Mucosa of descending colon (tissue), 3 donors: ENCODE measurements around the gene ERVFRD-1. TPM values are rescaled to one million over a fixed set of nuclear protein-coding genes. Genes with fewer than 3 reads are reported as not detected.

ENCODE experiments used
- ATAC-seq: fragments of 200-7000 bp; cut with Tn5 transposase; one replicate; pipeline ENCODE4 v1.9.1; 2020; ENCODE audit warnings: mild to moderate bottlenecking, moderate library complexity
- DNase-seq, 3 donors: peaks; one replicate each; pipeline ENCODE4 v3.0.0-alpha.2; 2020
- H3K36me3 ChIP-seq: fragments of 200-600 bp; one replicate; pipeline ENCODE4 v1.8.0; 2021; ENCODE audit warnings: low read depth, mild to moderate bottlenecking
- H3K4me1 ChIP-seq: fragments of 200-600 bp; one replicate; pipeline ENCODE4 v1.8.0; 2021; ENCODE audit warnings: low read depth, mild to moderate bottlenecking
- H3K4me3 ChIP-seq: fragments of 200-600 bp; one replicate; pipeline ENCODE4 v1.8.0; 2021; ENCODE audit warnings: mild to moderate bottlenecking
- H3K9me3 ChIP-seq: fragments of 200-600 bp; one replicate; pipeline ENCODE4 v1.8.0; 2021; ENCODE audit warnings: mild to moderate bottlenecking
- CTCF ChIP-seq: fragments of 200-600 bp; IDR thresholded peaks from one replicate; pipeline ENCODE4 v1.8.0; 2022; ENCODE audit warnings: antibody characterized with exemption, mild to moderate bottlenecking
- intact Hi-C, 2 donors: fragments of 100-400 bp; cut with DNase I in 1 of 2; cut with micrococcal nuclease in 1 of 2; formaldehyde crosslinking; loops; one replicate each; pipeline versions ENCODE4 v1.11.0 to v1.11.1; 2022; cut with DNase I, micrococcal nuclease
- total RNA-seq, 3 donors: library from RNA; stranded (reverse); fragmentation: NEBNext Ultra II Directional in 2 of 3; extraction: Animal tissue kit (Norgen Biotek cat#: 25700) in 2 of 3; gene quantifications; one replicate each; pipeline versions ENCODE4 v1.2.1 to v1.2.4, GENCODE V29; 2021 to 2023
- donor health status: DM: no; HTN: no; CAD: no; lungs with moderate emphysema.
- donor health status: DM: no; HTN: no; CAD: no.
- donor health status: DM: no; HTN: yes; CAD: no.

ERVFRD-1 gene
- total RNA-seq, 3 donors from 2014 or later, result 0.12 to 0.57 (median 0.19) TPM

GRCh38 chr6:11133281-11133680 is 21.8 kb upstream of the ERVFRD-1 start:
- H3K36me3 ChIP-seq, result no peaks in the 10 kb centered on the region
- no peak for TF ChIP-seq CTCF
- intact Hi-C loops, result no loop called here
- ATAC-seq (no peak), DNase-seq (no peak)
- no peaks in the 10 kb centered on the region for H3K4me1 ChIP-seq
- H3K9me3 ChIP-seq, result no peaks in the 10 kb centered on the region
- H3K4me3 ChIP-seq, result no peak overlapping the region

DNA sequence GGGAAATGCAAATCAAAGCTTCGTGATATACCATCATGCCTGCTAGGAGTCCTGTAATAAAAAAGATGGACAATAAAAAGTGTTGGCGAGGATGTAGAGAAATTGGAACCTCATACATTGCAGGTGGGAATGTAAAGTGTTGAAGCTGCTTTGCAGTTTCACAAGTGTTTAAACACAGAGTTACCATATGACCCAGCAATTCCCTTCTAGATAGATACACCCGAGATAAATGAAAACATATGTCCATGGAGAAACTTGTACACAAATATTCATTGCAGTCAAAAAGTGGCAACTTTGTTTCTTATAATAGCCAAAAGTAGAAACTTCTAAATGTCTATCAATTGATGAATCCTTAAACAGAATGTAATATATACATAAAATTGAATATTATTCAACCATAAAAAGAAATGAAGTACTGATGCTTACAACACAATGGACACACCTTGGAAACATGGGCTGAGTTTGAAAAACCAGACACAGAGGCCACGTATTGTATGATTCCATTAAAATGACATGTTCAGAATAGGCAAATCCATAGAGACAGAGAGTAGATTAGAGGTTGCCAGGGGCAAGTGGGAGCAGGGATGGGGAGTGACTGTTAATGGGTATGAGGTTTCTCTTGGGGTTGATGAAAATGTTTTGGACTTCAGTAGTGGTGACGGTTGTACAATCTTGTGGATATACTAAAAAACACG is 20.8 kb upstream of the ERVFRD-1 start:
- no peaks in the 10 kb centered on the region for H3K36me3 ChIP-seq
- DNase-seq (no peak), ATAC-seq (no peak)
- no peaks in the 10 kb centered on the region for H3K9me3 ChIP-seq
- no peak overlapping the region for H3K4me3 ChIP-seq
- no peaks in the 10 kb centered on the region for H3K4me1 ChIP-seq
- intact Hi-C loops, result no loop called here
- TF ChIP-seq CTCF, result no peak

GRCh38 chr6:11130605-11131004 is 19.1 kb upstream of the ERVFRD-1 start:
- Histone ChIP-seq H3K4me3 (no peak overlapping the region), H3K36me3 (no peaks in the 10 kb centered on the region), H3K4me1 (no peaks in the 10 kb centered on the region), H3K9me3 (no peaks in the 10 kb centered on the region)
- intact Hi-C loops, result no loop called here
- ATAC-seq (no peak), DNase-seq (no peak)
- TF ChIP-seq CTCF, result no peak

DNA sequence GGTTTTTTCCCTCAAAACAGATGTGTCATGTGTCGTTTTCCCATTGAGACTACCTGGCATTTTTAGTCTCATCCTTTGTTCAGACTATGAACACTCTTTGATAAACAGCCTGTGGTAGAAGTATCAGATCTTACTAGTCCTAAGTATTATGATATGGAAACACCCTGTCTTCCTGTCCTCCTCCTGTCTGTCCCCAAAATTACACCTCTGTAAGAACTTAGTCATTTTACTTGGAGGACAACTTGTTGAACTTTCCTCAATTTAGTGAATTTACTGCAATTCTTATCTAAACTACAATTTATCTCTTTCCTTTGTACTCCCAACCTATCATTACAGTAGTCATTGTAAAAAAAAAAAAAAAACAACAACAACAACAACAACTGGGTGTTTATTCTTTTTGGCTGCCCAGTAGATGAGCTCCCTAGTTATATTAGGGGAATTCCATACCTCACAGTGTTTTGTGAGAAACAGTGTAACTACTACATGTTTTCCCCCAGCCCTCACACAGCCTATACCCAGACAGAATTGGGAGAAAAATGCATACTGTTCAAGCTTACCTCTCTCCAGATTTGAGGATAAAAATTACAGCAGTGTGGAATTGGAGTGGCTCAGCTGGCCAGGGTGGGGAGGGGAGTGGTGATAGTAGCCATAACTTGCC is 18.5 kb upstream of the ERVFRD-1 start:
- no peaks in the 10 kb centered on the region for H3K9me3 ChIP-seq
- intact Hi-C loops, result no loop called here
- H3K4me1 ChIP-seq, result no peaks in the 10 kb centered on the region
- no peak for TF ChIP-seq CTCF
- H3K36me3 ChIP-seq, result no peaks in the 10 kb centered on the region
- no peak overlapping the region for H3K4me3 ChIP-seq
- ATAC-seq (no peak), DNase-seq (no peak)

DNA sequence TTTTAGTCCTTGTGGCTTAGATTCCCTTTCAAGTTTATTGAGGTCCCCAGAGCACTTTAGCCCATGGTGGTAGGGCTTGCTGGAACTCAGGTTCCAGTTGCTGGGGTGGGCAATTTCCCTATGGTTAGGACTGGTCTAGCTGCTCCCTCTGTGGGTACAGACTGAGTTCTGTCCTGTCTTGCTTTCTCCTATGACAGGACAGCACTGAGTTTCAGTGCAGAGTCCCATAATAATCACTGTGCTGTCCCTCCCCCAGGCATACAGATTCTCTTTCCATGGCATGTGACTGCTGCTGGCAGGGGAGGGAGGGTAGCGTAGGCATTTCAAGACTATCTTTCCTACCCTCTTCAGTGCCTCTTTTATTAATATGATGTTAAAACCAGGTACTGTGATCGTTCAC is 17.1 kb upstream of the ERVFRD-1 start:
- DNase-seq, result no peak
- Histone ChIP-seq H3K36me3 (no peaks in the 10 kb centered on the region), H3K4me3 (no peak overlapping the region), H3K4me1 (no peaks in the 10 kb centered on the region), H3K9me3 (no peaks in the 10 kb centered on the region)
- no peak for ATAC-seq
- TF ChIP-seq CTCF, result no peak
- intact Hi-C loops, result no loop called here
